Right atrium auricular region (tissue), 2 donors: ENCODE data around the gene YWHAB. TPM values are rescaled to one million over a fixed set of nuclear protein-coding genes. Genes with fewer than 3 reads are reported as not detected.

Experiments used
- DNase-seq: peaks from one replicate; pipeline ENCODE4 v3.0.0-alpha.2; 2019; ENCODE audit warnings: low spot score
- H3K27ac ChIP-seq, 2 donors: fragments of 200-600 bp; sonication (generic); 1 replicate in 1 of 2; 2 replicates in 1 of 2; pipeline ENCODE4 v1.5.1; 2016 to 2019
- H3K27me3 ChIP-seq, 2 donors: fragments of 200-600 bp; sonication (generic); one replicate each; pipeline versions ENCODE4 v1.5.1 to v1.6.0; 2017 to 2019
- H3K36me3 ChIP-seq: fragments of 200-600 bp; sonication (generic); one replicate; pipeline ENCODE4 v1.5.1; 2016
- H3K4me1 ChIP-seq, 2 donors: fragments of 200-600 bp; sonication (generic); one replicate each; pipeline versions ENCODE4 v1.5.1 to v1.6.0; 2017 to 2019
- H3K4me3 ChIP-seq, 2 donors: fragments of 200-600 bp; sonication (generic); 1 replicate in 1 of 2; 2 replicates in 1 of 2; pipeline ENCODE4 v1.5.1; 2017 to 2019; ENCODE audit warnings: mild to moderate bottlenecking in 1 of 2, moderate library complexity in 1 of 2
- H3K9me3 ChIP-seq, 2 donors: fragments of 200-600 bp; sonication (generic); one replicate each; pipeline ENCODE4 v1.5.1; 2019
- total RNA-seq, 2 donors: library from RNA; depleted of rRNA; stranded (reverse); fragments of >200 nt; gene quantifications; one replicate each; pipeline ENCODE4 v1.1.0, GENCODE V29; 2016
- TF ChIP-seq, protein P1 (sequence below), 2 donors: fragments of 200-600 bp; sonication (generic); IDR thresholded peaks; one replicate each; pipeline ENCODE4 v1.5.1; 2019; ENCODE audit warnings: antibody characterized with exemption in 2 of 2

The YWHAB gene
- total RNA-seq, 2 donors from 2014 or later, result 75.9 to 78.5 TPM

DNA sequence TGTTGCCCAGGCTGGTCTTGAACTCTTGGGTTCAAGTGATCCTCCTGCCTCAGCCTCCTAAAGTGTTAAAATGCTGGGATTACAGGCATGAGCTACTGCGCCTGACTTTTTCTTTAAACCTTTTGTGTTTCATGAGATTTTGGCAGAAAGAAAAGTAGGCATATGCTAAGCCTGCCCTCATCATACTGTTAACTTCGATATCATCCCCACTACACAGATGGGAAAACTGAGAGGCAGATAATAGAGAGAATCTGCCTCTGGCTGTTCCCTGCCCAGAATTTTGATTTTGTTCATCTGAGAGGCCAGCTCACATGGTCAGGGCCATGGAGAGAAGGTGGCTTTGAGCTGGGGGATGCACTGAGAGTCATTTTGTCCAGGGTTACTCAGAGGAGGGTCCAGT is 31.9 kb downstream of the YWHAB start:
- TF ChIP-seq, protein P1, sequence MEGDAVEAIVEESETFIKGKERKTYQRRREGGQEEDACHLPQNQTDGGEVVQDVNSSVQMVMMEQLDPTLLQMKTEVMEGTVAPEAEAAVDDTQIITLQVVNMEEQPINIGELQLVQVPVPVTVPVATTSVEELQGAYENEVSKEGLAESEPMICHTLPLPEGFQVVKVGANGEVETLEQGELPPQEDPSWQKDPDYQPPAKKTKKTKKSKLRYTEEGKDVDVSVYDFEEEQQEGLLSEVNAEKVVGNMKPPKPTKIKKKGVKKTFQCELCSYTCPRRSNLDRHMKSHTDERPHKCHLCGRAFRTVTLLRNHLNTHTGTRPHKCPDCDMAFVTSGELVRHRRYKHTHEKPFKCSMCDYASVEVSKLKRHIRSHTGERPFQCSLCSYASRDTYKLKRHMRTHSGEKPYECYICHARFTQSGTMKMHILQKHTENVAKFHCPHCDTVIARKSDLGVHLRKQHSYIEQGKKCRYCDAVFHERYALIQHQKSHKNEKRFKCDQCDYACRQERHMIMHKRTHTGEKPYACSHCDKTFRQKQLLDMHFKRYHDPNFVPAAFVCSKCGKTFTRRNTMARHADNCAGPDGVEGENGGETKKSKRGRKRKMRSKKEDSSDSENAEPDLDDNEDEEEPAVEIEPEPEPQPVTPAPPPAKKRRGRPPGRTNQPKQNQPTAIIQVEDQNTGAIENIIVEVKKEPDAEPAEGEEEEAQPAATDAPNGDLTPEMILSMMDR (IDR thresholded peaks at IDR 0.05), result no peak
- H3K4me1 ChIP-seq, result no peaks in the 10 kb centered on the region
- H3K4me3 ChIP-seq, result no peak overlapping the region
- no peaks in the 10 kb centered on the region for H3K36me3 ChIP-seq
- H3K9me3 ChIP-seq, result no peaks in the 10 kb centered on the region
- H3K27ac ChIP-seq, result no peak overlapping the region
- H3K27me3 ChIP-seq, result no peaks in the 10 kb centered on the region
- DNase-seq, result no peak

DNA sequence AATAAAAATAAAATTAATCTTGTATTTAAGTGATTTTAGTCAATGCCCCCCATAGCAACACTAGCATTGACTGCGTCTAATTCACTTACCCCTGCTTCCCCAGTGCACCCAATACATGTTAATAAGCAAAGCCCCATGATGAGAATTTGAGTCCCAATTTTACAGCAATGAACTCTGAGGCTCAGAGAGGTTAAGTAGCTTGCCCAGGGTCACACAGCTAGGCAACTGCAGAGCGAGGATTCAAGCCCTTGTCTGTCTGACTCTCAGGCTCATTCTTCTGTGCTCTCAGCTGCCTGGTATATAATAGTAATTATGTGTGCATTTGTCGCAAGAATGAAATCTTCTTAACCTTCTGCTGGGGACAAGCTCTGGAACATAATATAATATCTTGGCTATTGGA is 32.8 kb downstream of the YWHAB start:
- H3K4me1 ChIP-seq, result no peaks in the 10 kb centered on the region
- H3K36me3 ChIP-seq, result no peaks in the 10 kb centered on the region
- no peak for DNase-seq
- no peaks in the 10 kb centered on the region for H3K27me3 ChIP-seq
- no peaks in the 10 kb centered on the region for H3K9me3 ChIP-seq
- TF ChIP-seq, protein P1 (IDR thresholded peaks at IDR 0.05), result no peak
- no peak overlapping the region for H3K4me3 ChIP-seq
- H3K27ac ChIP-seq, result no peak overlapping the region

DNA sequence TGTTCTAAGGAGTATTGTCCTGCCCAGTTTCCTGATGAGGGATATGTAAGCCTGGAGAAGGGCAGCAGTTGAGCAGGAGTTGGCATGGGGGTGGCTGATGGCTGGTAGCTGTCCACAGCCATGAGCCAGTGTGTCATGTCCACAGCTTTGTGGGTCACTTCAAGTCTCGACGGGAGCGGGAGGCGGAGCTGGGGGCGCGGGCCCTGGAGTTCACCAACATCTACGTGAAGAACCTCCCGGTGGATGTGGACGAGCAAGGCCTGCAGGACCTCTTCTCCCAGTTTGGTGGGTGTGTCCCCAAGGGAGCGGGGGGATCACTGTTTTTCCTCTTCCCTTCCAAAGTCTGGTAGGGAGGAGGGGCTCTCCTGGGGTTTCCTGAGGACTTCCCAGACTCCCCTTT is 33.3 kb downstream of the YWHAB start:
- Histone ChIP-seq H3K27me3 (no peaks in the 10 kb centered on the region), H3K36me3 (no peaks in the 10 kb centered on the region), H3K9me3 (no peaks in the 10 kb centered on the region), H3K4me1 (no peaks in the 10 kb centered on the region), H3K4me3 (no peak overlapping the region), H3K27ac (no peak overlapping the region)
- DNase-seq, result no peak
- TF ChIP-seq, protein P1 (IDR thresholded peaks at IDR 0.05), result no peak

DNA sequence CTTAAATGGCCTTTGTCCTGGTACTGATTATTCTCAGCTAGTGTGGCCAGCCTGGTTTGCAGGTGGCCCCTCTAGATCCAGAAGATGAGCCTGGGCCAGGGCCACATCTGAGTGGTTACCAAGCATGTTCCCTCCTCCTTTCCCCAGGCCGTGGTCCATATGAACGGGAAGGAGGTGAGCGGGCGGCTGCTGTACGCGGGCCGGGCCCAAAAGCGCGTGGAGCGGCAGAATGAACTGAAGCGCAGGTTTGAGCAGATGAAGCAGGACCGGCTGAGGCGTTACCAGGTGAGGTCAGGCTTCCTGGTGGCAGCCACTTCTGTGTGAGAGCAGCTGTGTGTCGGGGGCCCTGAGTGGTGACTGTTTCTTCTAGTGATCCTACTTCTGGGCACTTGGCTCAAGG is 35.9 kb downstream of the YWHAB start:
- no peak for DNase-seq
- Histone ChIP-seq H3K27ac (no peak overlapping the region), H3K36me3 (no peaks in the 10 kb centered on the region), H3K27me3 (no peaks in the 10 kb centered on the region), H3K4me3 (no peak overlapping the region), H3K4me1 (no peaks in the 10 kb centered on the region), H3K9me3 (no peaks in the 10 kb centered on the region)
- TF ChIP-seq, protein P1 (IDR thresholded peaks at IDR 0.05), result no peak

DNA sequence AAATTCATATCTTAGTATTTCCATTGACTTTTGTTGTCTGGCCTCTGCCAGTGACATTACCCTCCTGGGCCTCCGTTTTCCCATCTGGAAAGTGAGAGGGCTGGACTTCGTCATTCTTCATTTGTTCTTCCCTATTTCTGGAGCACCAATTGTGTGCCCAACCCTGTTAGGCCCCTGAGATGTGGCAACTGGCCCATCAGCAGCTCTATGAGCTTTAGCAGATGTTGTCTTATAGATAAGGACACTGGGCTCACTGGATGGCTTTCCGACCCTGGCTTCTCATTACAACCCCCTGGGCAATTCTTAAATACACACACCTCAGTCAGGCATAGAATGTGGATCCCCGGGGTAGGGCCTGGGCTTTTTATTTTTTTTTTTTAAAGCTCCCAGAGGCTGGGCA is 39.0 kb downstream of the YWHAB start:
- Histone ChIP-seq H3K36me3 (no peaks in the 10 kb centered on the region), H3K27me3 (no peaks in the 10 kb centered on the region), H3K27ac (no peak overlapping the region), H3K4me1 (no peaks in the 10 kb centered on the region), H3K4me3 (no peak overlapping the region), H3K9me3 (no peaks in the 10 kb centered on the region)
- no peak for DNase-seq
- TF ChIP-seq, protein P1 (IDR thresholded peaks at IDR 0.05), result no peak

DNA sequence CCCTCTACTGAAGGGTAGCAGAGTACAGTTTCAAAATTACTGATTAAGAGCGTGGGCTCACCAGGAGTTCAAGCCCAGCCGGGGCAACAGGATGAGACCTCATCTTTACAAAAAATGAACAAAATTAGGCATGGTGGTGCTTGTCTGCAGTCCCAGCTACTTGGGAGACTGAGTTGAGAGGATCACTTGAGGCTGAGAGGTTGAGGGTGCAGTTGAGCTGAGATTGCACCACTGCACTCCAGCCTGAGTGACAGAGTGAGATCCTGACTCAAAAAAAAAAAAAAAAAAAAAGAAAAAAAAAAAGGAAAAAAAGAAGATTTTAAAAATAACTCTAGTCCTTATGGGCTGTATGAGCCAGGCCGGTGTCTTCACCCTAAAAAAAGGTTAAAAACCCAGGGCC is 43.1 kb downstream of the YWHAB start:
- no peaks in the 10 kb centered on the region for H3K9me3 ChIP-seq
- H3K27ac ChIP-seq, result no peak overlapping the region
- no peaks in the 10 kb centered on the region for H3K27me3 ChIP-seq
- no peak overlapping the region for H3K4me3 ChIP-seq
- H3K4me1 ChIP-seq, result no peaks in the 10 kb centered on the region
- TF ChIP-seq, protein P1 (IDR thresholded peaks at IDR 0.05), result no peak
- no peak for DNase-seq
- no peaks in the 10 kb centered on the region for H3K36me3 ChIP-seq
